Brain microvascular endothelial cell (primary cell): ENCODE measurements around the gene EXOG.

ENCODE experiments used
- DNase-seq: peaks from one replicate; pipeline ENCODE4 v3.0.0-alpha.2; 2020
- H3K27ac ChIP-seq: fragments of 250-450 bp; sonication (Bioruptor Pico); 2 replicates; pipeline ENCODE4 v1.5.1; 2020; ENCODE audit warnings: mild to moderate bottlenecking, moderate library complexity
- H3K27me3 ChIP-seq: fragments of 250-450 bp; sonication (Bioruptor Pico); replicated peaks from 2 replicates; pipeline ENCODE4 v1.5.1; 2020; ENCODE audit warnings: mild to moderate bottlenecking
- H3K36me3 ChIP-seq: fragments of 250-450 bp; sonication (Bioruptor Pico); replicated peaks from 2 replicates; pipeline ENCODE4 v1.5.1; 2020; ENCODE audit warnings: mild to moderate bottlenecking
- H3K4me3 ChIP-seq: 2 replicates; pipeline ENCODE4 v1.5.1; 2011; ENCODE audit warnings: low read depth, mild to moderate bottlenecking, control low read depth, low read length, moderate library complexity
- in situ Hi-C: cut with HindIII; loops from 2 replicates; pipeline ENCODE4 v1.10.0; 2017; ENCODE audit warnings: low sequenced_read_pairs, low pct_ligation_motif_present
- TF ChIP-seq, protein P1 (sequence below): IDR thresholded peaks from 2 replicates; pipeline ENCODE4 v1.5.1; 2011; ENCODE audit warnings: low read depth, mild to moderate bottlenecking, moderate library complexity, low read length, control low read depth, inconsistent platforms; ENCODE audit errors: missing control alignments

The EXOG gene

GRCh38 chr3:38491215-38491614 is 4.9 kb upstream of the EXOG start:
- H3K36me3 ChIP-seq, result no peaks in the 10 kb centered on the region
- in situ Hi-C loops, result no loop called here
- no peaks in the 10 kb centered on the region for H3K27me3 ChIP-seq
- H3K4me3 ChIP-seq, result no peak overlapping the region
- no peak for DNase-seq
- H3K27ac ChIP-seq, result no peak overlapping the region
- TF ChIP-seq, protein P1, sequence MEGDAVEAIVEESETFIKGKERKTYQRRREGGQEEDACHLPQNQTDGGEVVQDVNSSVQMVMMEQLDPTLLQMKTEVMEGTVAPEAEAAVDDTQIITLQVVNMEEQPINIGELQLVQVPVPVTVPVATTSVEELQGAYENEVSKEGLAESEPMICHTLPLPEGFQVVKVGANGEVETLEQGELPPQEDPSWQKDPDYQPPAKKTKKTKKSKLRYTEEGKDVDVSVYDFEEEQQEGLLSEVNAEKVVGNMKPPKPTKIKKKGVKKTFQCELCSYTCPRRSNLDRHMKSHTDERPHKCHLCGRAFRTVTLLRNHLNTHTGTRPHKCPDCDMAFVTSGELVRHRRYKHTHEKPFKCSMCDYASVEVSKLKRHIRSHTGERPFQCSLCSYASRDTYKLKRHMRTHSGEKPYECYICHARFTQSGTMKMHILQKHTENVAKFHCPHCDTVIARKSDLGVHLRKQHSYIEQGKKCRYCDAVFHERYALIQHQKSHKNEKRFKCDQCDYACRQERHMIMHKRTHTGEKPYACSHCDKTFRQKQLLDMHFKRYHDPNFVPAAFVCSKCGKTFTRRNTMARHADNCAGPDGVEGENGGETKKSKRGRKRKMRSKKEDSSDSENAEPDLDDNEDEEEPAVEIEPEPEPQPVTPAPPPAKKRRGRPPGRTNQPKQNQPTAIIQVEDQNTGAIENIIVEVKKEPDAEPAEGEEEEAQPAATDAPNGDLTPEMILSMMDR, result no peak

- Histone ChIP-seq H3K4me3 (no peak overlapping the region), H3K27ac (no peak overlapping the region), H3K27me3 (no peaks in the 10 kb centered on the region), H3K36me3 (no peaks in the 10 kb centered on the region)
- no peak for DNase-seq
- in situ Hi-C loops, result no loop called here
- TF ChIP-seq, protein P1, result no peak
Measured at GRCh38 chr3:38493031-38493430, 3.1 kb upstream of the EXOG start.

GRCh38 chr3:38497031-38497430 is 891 bp downstream of the EXOG start:
- DNase-seq, result no peak
- Histone ChIP-seq H3K4me3 (peak overlapping the region; percentile 86), H3K27ac (no peak overlapping the region), H3K36me3 (peaks cover 3% of the 10 kb centered on the region), H3K27me3 (no peaks in the 10 kb centered on the region)
- TF ChIP-seq, protein P1, result no peak
- in situ Hi-C loops, result no loop called here

GRCh38 chr3:38500688-38501417 is 4.7 kb downstream of the EXOG start:
- TF ChIP-seq, protein P1, result no peak
- Histone ChIP-seq H3K27ac (no peak overlapping the region), H3K4me3 (no peak overlapping the region), H3K36me3 (peaks cover 13% of the 10 kb centered on the region), H3K27me3 (no peaks in the 10 kb centered on the region)
- in situ Hi-C loops, result loop anchor here (25.0 kb wide), 2 partner anchors 336 to 511 kb away; no protein-coding TSS in a partner anchor
- no peak for DNase-seq

DNA sequence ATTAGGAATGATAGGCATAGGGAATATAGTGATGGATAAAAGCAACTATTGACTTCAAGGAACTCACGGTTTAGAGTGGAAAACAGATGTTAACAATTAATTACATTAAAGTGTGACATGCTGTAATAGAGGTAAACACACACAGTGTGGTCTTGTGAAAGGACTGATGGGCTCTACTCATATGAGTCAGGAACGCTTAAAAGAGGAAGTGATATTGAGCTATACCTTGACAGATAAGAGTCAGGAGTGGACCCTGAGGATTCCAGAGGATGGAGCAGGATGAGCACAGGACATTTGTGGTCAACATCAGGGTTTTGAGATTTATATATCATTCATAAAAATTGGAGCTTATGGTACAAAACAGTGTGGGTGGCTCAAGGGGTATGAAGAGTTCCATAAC is 11.0 kb downstream of the EXOG start:
- in situ Hi-C loops, result loop anchor here (25.0 kb wide), 2 partner anchors 330 to 505 kb away; no protein-coding TSS in a partner anchor
- DNase-seq, result no peak
- TF ChIP-seq, protein P1, result no peak
- Histone ChIP-seq H3K27me3 (no peaks in the 10 kb centered on the region), H3K27ac (no peak overlapping the region), H3K36me3 (peaks cover 21% of the 10 kb centered on the region), H3K4me3 (no peak overlapping the region)
